Trophoblast cell (in vitro differentiated cells and primary cell): ENCODE measurements around the gene OPCML.

Source experiments
- DNase-seq, 2 donors: peaks; one replicate each; pipeline ENCODE4 v3.0.0-alpha.2; 2016
- H2AFZ ChIP-seq: 2 replicates; pipeline ENCODE4 v1.6.1; 2013; ENCODE audit warnings: low read length, moderate library complexity, mild to moderate bottlenecking; ENCODE audit not compliant: insufficient read depth, poor library complexity
- H2AK5ac ChIP-seq: 2 replicates; pipeline ENCODE4 v1.6.1; 2013; ENCODE audit warnings: mild to moderate bottlenecking, low read length
- H2BK120ac ChIP-seq: 2 replicates; pipeline ENCODE4 v1.6.1; 2013; ENCODE audit warnings: low read length, mild to moderate bottlenecking, moderate library complexity; ENCODE audit not compliant: insufficient read depth, poor library complexity
- H2BK12ac ChIP-seq: 2 replicates; pipeline ENCODE4 v1.6.1; 2013; ENCODE audit warnings: mild to moderate bottlenecking, low read length, moderate library complexity
- H2BK5ac ChIP-seq: 2 replicates; pipeline ENCODE4 v1.6.1; 2013; ENCODE audit warnings: low read length, low read depth, moderate library complexity, mild to moderate bottlenecking; ENCODE audit not compliant: poor library complexity
- H3K14ac ChIP-seq: 2 replicates; pipeline ENCODE4 v1.6.1; 2013; ENCODE audit warnings: mild to moderate bottlenecking, low read length
- H3K18ac ChIP-seq: 2 replicates; pipeline ENCODE4 v1.6.1; 2013; ENCODE audit warnings: mild to moderate bottlenecking, low read length
- H3K23ac ChIP-seq: 2 replicates; pipeline ENCODE4 v1.6.1; 2013; ENCODE audit warnings: low read length
- H3K27ac ChIP-seq: 2 replicates; pipeline ENCODE4 v1.5.1; 2013; ENCODE audit warnings: low read depth, mild to moderate bottlenecking, inconsistent platforms, low read length, moderate library complexity
- H3K27me3 ChIP-seq: 2 replicates; pipeline ENCODE4 v1.6.1; 2013; ENCODE audit warnings: inconsistent platforms, mild to moderate bottlenecking, low read length, moderate library complexity; ENCODE audit not compliant: insufficient read depth
- H3K36me3 ChIP-seq, 2 experiments: 1 replicate in 1 of 2; 2 replicates in 1 of 2; pipeline ENCODE4 v1.6.1; 2013; ENCODE audit warnings: low read length in 2 of 2, mild to moderate bottlenecking in 2 of 2, moderate library complexity in 1 of 2; ENCODE audit not compliant: insufficient read depth in 2 of 2, control insufficient read depth in 1 of 2
- H3K4ac ChIP-seq: 2 replicates; pipeline ENCODE4 v1.6.1; 2013; ENCODE audit warnings: low read depth, mild to moderate bottlenecking, low read length, moderate library complexity
- H3K4me1 ChIP-seq, 2 experiments: 1 replicate in 1 of 2; 2 replicates in 1 of 2; pipeline ENCODE4 v1.6.1; 2013; ENCODE audit warnings: low read length in 2 of 2, mild to moderate bottlenecking in 2 of 2, moderate library complexity in 1 of 2; ENCODE audit not compliant: insufficient read depth in 2 of 2, control insufficient read depth in 1 of 2
- H3K4me2 ChIP-seq: 2 replicates; pipeline ENCODE4 v1.6.1; 2013; ENCODE audit warnings: inconsistent platforms, mild to moderate bottlenecking, low read length, moderate library complexity
- H3K4me3 ChIP-seq: 2 replicates; pipeline ENCODE4 v1.5.1; 2013; ENCODE audit warnings: mild to moderate bottlenecking, low read depth, low read length, inconsistent platforms
- H3K79me1 ChIP-seq: one replicate; pipeline ENCODE4 v1.6.1; 2013; ENCODE audit warnings: low read length
- H3K79me2 ChIP-seq: 2 replicates; pipeline ENCODE4 v1.6.1; 2013; ENCODE audit warnings: low read length, mild to moderate bottlenecking; ENCODE audit not compliant: control insufficient read depth, insufficient read depth, poor library complexity
- H3K9ac ChIP-seq: 2 replicates; pipeline ENCODE4 v1.6.1; 2013; ENCODE audit warnings: mild to moderate bottlenecking, low read length
- H3K9me3 ChIP-seq: 2 replicates; pipeline ENCODE4 v1.6.1; 2013; ENCODE audit warnings: low read depth, mild to moderate bottlenecking, control low read depth, inconsistent platforms, low read length; ENCODE audit not compliant: insufficient read depth
- H4K12ac ChIP-seq: 2 replicates; pipeline ENCODE4 v1.6.1; 2013; ENCODE audit warnings: low read depth, mild to moderate bottlenecking, low read length, moderate library complexity
- H4K8ac ChIP-seq: 2 replicates; pipeline ENCODE4 v1.6.1; 2013; ENCODE audit warnings: low read depth, mild to moderate bottlenecking, low read length, moderate library complexity
- H4K91ac ChIP-seq: one replicate; pipeline ENCODE4 v1.6.1; 2013; ENCODE audit warnings: low read depth, mild to moderate bottlenecking, low read length, moderate library complexity
- WGBS: extraction: QIAGEN DNeasy Blood & Tissue Kit; methylation state at CpG from one replicate; pipeline ENCODE4 v1.1.7; 2013; ENCODE audit warnings: missing lambda C conversion rate; ENCODE audit not compliant: insufficient read length, insufficient coverage; ENCODE audit errors: extremely low coverage; 5-methylcytosine and 5-hydroxymethylcytosine counted together

OPCML gene

DNA sequence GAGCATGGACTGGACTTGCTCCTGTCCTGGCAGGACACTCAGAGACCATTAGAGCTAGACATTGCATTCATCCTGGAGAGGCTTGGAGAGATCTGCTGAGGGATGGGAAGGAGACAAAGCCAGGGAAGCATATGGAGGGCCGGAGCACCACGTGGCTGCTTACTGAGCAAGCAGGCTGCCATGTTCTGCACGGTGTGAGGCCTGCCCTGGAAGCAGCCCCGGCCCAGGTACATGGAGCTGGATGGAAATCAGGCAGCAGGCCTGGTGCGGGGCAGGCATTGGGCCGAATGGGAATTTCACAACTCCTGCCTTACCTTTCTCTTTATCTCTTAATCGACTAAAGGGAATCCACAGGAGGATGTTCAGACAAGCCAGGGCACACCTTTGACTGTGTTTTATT lies 371.5 kb downstream of the OPCML start:
- Histone ChIP-seq H3K4me3 (no peak overlapping the region), H2AK5ac (no peak overlapping the region), H3K18ac (no peak overlapping the region), H3K36me3 (no peaks in the 10 kb centered on the region), H3K79me2 (no peaks in the 10 kb centered on the region), H3K27ac (no peak overlapping the region), H2BK12ac (no peak overlapping the region), H3K4me2 (no peak overlapping the region), H3K9ac (no peak overlapping the region), H4K12ac (no peak overlapping the region), H3K23ac (no peak overlapping the region), H2AFZ (no peak overlapping the region), H2BK120ac (no peak overlapping the region), H3K9me3 (no peaks in the 10 kb centered on the region), H3K4ac (no peak overlapping the region), H2BK5ac (no peak overlapping the region), H4K91ac (no peak overlapping the region), H3K79me1 (no peaks in the 10 kb centered on the region), H3K27me3 (no peaks in the 10 kb centered on the region), H3K4me1 (no peaks in the 10 kb centered on the region), H3K14ac (no peak overlapping the region), H4K8ac (no peak overlapping the region)
- DNase-seq, result no peak
- WGBS, result no CpG with 5 or more reads among the region's 7 CpGs

DNA sequence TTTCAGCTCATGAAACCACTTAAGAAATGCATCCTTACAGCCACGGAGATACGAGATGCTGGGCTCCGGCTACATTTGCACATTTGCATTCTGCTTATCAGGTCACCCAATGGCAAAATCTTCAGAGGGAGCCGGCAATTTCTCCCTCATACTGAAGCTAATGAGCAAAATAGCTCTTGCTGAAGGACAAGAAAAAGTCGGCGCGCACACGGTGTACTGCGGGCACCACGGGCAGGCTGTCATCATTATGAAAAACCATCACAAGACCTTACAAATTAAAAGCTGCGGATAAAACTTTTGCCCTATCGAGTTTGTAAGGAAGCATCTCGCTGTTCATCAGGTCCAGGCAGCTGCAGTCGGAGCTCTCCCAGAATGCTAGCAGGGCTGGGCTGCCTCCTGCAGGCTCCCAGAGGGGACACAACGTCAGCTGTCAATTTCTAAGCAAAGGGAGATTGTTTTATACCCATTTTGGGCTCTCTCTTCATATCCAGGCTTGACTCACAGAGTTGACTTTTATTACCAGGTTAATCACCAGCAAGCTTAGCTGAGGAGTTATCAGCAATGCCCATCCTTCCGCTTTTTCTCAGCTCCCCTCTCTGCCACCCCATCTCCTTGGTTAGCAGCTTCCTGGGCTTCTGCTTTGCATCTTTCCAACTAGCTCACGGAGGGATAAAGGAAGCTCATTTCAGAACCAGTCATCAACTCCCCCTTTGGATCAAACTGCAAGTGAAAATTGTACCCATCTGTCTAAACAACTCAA lies 375.1 kb downstream of the OPCML start:
- no CpG with 5 or more reads among the region's 17 CpGs for WGBS

DNA sequence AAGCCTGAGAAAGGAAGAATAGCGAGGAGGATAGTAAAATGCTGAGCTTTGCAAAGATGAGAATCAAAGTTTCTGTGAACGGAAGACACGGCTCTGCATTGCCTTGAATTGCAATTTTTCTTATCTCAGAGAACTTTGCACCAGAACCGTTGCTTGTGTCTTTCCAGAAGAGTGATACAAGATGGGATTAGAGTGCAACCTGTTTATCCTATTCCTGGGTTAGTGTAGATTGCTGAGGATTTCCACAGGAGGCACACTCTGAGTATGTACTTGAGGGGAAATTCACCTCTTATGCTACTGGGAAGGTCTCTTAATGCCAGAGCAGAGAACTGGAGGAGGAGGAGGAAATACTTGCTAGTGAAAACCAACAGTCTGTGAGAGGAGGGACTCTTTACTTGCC lies 377.5 kb downstream of the OPCML start:
- no peak overlapping the region for H4K91ac ChIP-seq
- no peaks in the 10 kb centered on the region for H3K79me1 ChIP-seq
- WGBS, result no CpG with 5 or more reads among the region's 4 CpGs
- H3K36me3 ChIP-seq, result no peaks in the 10 kb centered on the region
- H2BK5ac ChIP-seq, result no peak overlapping the region
- H4K8ac ChIP-seq, result no peak overlapping the region
- H3K79me2 ChIP-seq, result no peaks in the 10 kb centered on the region
- no peak overlapping the region for H2AFZ ChIP-seq
- H3K27ac ChIP-seq, result no peak overlapping the region
- H3K4me1 ChIP-seq, result peaks cover 0 to 4% of the 10 kb centered on the region in 2 experiments
- no peak overlapping the region for H3K9ac ChIP-seq
- no peak overlapping the region for H2BK120ac ChIP-seq
- H3K4ac ChIP-seq, result no peak overlapping the region
- H3K14ac ChIP-seq, result no peak overlapping the region
- no peak overlapping the region for H3K4me2 ChIP-seq
- H2BK12ac ChIP-seq, result no peak overlapping the region
- no peak for DNase-seq
- no peaks in the 10 kb centered on the region for H3K27me3 ChIP-seq
- no peak overlapping the region for H2AK5ac ChIP-seq
- H3K9me3 ChIP-seq, result no peaks in the 10 kb centered on the region
- H4K12ac ChIP-seq, result no peak overlapping the region
- H3K4me3 ChIP-seq, result no peak overlapping the region
- no peak overlapping the region for H3K23ac ChIP-seq
- no peak overlapping the region for H3K18ac ChIP-seq

More for the DNA sequence above, 375.1 kb downstream of the OPCML start:
- no peak for DNase-seq
- Histone ChIP-seq H3K9me3 (no peaks in the 10 kb centered on the region), H2BK120ac (no peak overlapping the region), H4K8ac (no peak overlapping the region), H3K4me2 (no peak overlapping the region), H2BK5ac (no peak overlapping the region), H2AK5ac (no peak overlapping the region), H3K27me3 (no peaks in the 10 kb centered on the region), H3K18ac (no peak overlapping the region), H3K23ac (no peak overlapping the region), H3K79me2 (no peaks in the 10 kb centered on the region), H3K4me1 (peaks cover 0 to 4% of the 10 kb centered on the region in 2 experiments), H3K14ac (no peak overlapping the region), H2BK12ac (no peak overlapping the region), H4K91ac (no peak overlapping the region), H3K4me3 (no peak overlapping the region), H4K12ac (no peak overlapping the region), H3K36me3 (no peaks in the 10 kb centered on the region), H3K4ac (no peak overlapping the region), H3K79me1 (no peaks in the 10 kb centered on the region), H3K27ac (no peak overlapping the region), H3K9ac (peak overlapping the region; percentile 31), H2AFZ (no peak overlapping the region)

DNA sequence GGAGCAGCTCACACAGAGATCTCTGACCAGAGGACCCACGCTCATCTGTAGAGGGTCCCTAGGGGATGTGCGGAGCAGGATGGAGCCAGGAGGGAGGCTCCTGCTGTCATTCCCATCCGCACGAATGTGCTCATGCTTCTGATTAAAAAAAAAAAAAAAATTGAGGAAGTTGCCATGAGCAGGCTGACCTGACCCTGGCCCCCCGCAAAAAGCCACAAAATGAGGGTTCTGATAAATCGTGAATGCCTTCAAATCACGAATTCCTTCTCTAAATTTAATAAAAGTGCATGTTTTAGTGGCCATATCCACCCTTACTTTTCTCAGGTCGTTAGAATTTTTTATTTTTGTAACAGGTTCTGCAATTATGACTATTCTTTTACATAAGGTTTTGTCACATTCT lies 378.2 kb downstream of the OPCML start:
- H3K4ac ChIP-seq, result no peak overlapping the region

More for the DNA sequence above, 378.2 kb downstream of the OPCML start:
- H2BK5ac ChIP-seq, result no peak overlapping the region
- no peak overlapping the region for H3K23ac ChIP-seq
- H3K4me2 ChIP-seq, result no peak overlapping the region
- H3K18ac ChIP-seq, result no peak overlapping the region
- no peaks in the 10 kb centered on the region for H3K9me3 ChIP-seq
- H4K12ac ChIP-seq, result no peak overlapping the region
- H3K27me3 ChIP-seq, result no peaks in the 10 kb centered on the region
- H3K79me2 ChIP-seq, result no peaks in the 10 kb centered on the region
- H3K27ac ChIP-seq, result no peak overlapping the region
- no peak overlapping the region for H3K9ac ChIP-seq
- DNase-seq, result no peak
- no peak overlapping the region for H2BK120ac ChIP-seq
- H2BK12ac ChIP-seq, result no peak overlapping the region
- H2AFZ ChIP-seq, result no peak overlapping the region
- H4K91ac ChIP-seq, result no peak overlapping the region
- no CpG with 5 or more reads among the region's 8 CpGs for WGBS
- H3K14ac ChIP-seq, result no peak overlapping the region
- H3K79me1 ChIP-seq, result no peaks in the 10 kb centered on the region
- no peak overlapping the region for H4K8ac ChIP-seq
- H3K36me3 ChIP-seq, result no peaks in the 10 kb centered on the region
- H3K4me1 ChIP-seq, result peaks cover 0 to 4% of the 10 kb centered on the region in 2 experiments
- no peak overlapping the region for H3K4me3 ChIP-seq
- no peak overlapping the region for H2AK5ac ChIP-seq
